Adrenal gland (tissue), 12 donors: ENCODE measurements around the gene EPOP. TPM values are rescaled to one million over a fixed set of nuclear protein-coding genes. Genes with fewer than 3 reads are reported as not detected.

Source experiments
- DNase-seq, 7 donors: peaks; one replicate each; pipeline ENCODE4 v3.0.0-alpha.2; 2019 to 2020
- H3K27ac ChIP-seq, 5 donors: fragments of 200-600 bp; sonication (generic) in 4 of 5; 1 replicate in 3 of 5; 2 replicates in 2 of 5; pipeline versions ENCODE4 v1.5.1 to v1.8.0; 2016 to 2020; ENCODE audit warnings: mild to moderate bottlenecking in 1 of 5
- H3K27me3 ChIP-seq: fragments of 200-600 bp; 2 replicates; pipeline ENCODE4 v1.8.0; 2021
- H3K36me3 ChIP-seq, 2 donors: fragments of 200-600 bp; replicated peaks in 1 of 2; 1 replicate in 1 of 2; 2 replicates in 1 of 2; pipeline versions ENCODE4 v1.5.1 to v1.8.0; 2018 to 2022
- H3K4me1 ChIP-seq, 2 donors: fragments of 200-600 bp; replicated peaks in 1 of 2; 1 replicate in 1 of 2; 2 replicates in 1 of 2; pipeline versions ENCODE4 v1.5.1 to v1.8.0; 2018 to 2021
- H3K4me3 ChIP-seq, 4 donors: fragments of 200-600 bp; sonication (generic) in 3 of 4; one replicate each; pipeline ENCODE4 v1.5.1; 2016 to 2018
- H3K9me3 ChIP-seq, 3 donors: fragments of 200-600 bp; sonication (generic) in 1 of 3; replicated peaks in 1 of 3; 1 replicate in 2 of 3; 2 replicates in 1 of 3; pipeline versions ENCODE4 v1.5.1 to v1.8.0; 2016 to 2021
- POLR2A ChIP-seq, 2 donors: fragments of 450-650 bp; IDR thresholded peaks; one replicate each; pipeline ENCODE4 v1.6.1; 2017; ENCODE audit warnings: antibody characterized with exemption in 2 of 2, mild to moderate bottlenecking in 2 of 2, moderate library complexity in 1 of 2
- WGBS, 4 donors: extraction: QIAGEN DNeasy Blood & Tissue Kit in 2 of 4; methylation state at CpG; one replicate each; pipeline versions ENCODE4 v1.1.5 to v1.1.7; 2013 to 2017; 5-methylcytosine and 5-hydroxymethylcytosine counted together
- intact Hi-C, 2 donors: fragments of 100-400 bp; cut with DNase I; formaldehyde crosslinking; loops; one replicate each; pipeline versions ENCODE4 v1.14.1 to v1.15.0; 2022 to 2023
- polyA plus RNA-seq, 3 donors: library from polyadenylated mRNA; stranded (reverse); fragments of 200-250 nt in 2 of 3; fragments of 350-450 nt in 1 of 3; fragmentation: Illumina TruSeq in 1 of 3; extraction: RNeasy Lipid Tissue Mini Kit (QIAGEN cat#74804) in 1 of 3; gene quantifications; one replicate each; pipeline ENCODE4 v1.2.3, GENCODE V29; 2013 to 2014
- total RNA-seq, 9 donors: library from RNA; depleted of rRNA in 4 of 9; stranded (reverse); fragments of >200 nt in 4 of 9; fragments of 120-200 nt in 1 of 9; fragmentation: NEBNext Ultra II Directional in 1 of 9; extraction: Animal tissue kit (Norgen Biotek cat#: 25700) in 1 of 9; gene quantifications; one replicate each; pipeline versions ENCODE4 v1.1.0 to v1.2.4, GENCODE V29; 2013 to 2023
- TF ChIP-seq, protein P1 (sequence below), 6 experiments: fragments of 450-650 bp in 4 of 6; fragments of 200-600 bp in 2 of 6; sonication (generic) in 1 of 6; IDR thresholded peaks; 1 replicate in 5 of 6; 2 replicates in 1 of 6; pipeline versions ENCODE4 v1.5.1 to v1.8.0; 2016 to 2021; ENCODE audit warnings: antibody characterized with exemption in 6 of 6, mild to moderate bottlenecking in 2 of 6, moderate library complexity in 1 of 6
- donor health status: healthy with polysubstance abuse.
- donor health status: Bipolar disorder and iron deficiency.
- donor health status: DM: yes; HTN: yes; CAD: no.
- donor health status: DM: no; HTN: no; CAD: no.
- donor health status: DM: no; HTN: no; CAD: no.
- donor health status: DM: yes; HTN: yes; CAD: no.

EPOP gene
- total and polyA plus RNA-seq, 12 donors, result 0.06 to 9.4 (median 2.9) TPM

DNA sequence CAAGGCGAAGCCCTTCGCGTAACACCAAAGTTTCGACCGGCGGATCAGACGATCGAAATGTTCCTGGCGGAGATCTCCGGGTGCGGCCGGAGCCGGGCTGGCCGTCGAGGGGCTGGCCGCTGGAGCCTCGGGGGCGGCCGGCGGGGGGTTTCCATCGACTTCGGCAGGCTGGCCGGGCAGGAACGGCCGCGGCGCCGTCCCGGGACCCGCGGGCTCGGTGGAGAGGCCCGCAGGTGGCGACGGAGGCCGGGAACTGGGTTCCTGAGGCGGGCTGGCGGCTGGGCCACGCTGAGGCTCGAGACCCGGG, 1.1 kb downstream of the EPOP start:
- peaks cover 4% of the 10 kb centered on the region for H3K27me3 ChIP-seq
- H3K4me1 ChIP-seq, result peaks cover 11 to 23% of the 10 kb centered on the region in 2 donors
- no peak overlapping the region for H3K27ac ChIP-seq
- DNase-seq, result peak in 3 of 7 donors; percentile 34 to 38 (median 38)
- H3K4me3 ChIP-seq, result peak overlapping the region in 2 of 4 donors; percentile 47 to 61
- intact Hi-C loops, result loop anchor here in 1 of 2 donors (5.0 kb wide), 1 partner anchor 64 kb away; no protein-coding TSS in a partner anchor
- H3K36me3 ChIP-seq, result no peaks in the 10 kb centered on the region
- TF ChIP-seq POLR2A (IDR thresholded peaks at IDR 0.05), result no peak
- TF ChIP-seq, protein P1, sequence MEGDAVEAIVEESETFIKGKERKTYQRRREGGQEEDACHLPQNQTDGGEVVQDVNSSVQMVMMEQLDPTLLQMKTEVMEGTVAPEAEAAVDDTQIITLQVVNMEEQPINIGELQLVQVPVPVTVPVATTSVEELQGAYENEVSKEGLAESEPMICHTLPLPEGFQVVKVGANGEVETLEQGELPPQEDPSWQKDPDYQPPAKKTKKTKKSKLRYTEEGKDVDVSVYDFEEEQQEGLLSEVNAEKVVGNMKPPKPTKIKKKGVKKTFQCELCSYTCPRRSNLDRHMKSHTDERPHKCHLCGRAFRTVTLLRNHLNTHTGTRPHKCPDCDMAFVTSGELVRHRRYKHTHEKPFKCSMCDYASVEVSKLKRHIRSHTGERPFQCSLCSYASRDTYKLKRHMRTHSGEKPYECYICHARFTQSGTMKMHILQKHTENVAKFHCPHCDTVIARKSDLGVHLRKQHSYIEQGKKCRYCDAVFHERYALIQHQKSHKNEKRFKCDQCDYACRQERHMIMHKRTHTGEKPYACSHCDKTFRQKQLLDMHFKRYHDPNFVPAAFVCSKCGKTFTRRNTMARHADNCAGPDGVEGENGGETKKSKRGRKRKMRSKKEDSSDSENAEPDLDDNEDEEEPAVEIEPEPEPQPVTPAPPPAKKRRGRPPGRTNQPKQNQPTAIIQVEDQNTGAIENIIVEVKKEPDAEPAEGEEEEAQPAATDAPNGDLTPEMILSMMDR (IDR thresholded peaks at IDR 0.05), result no peak
- 0 to 1% (median 1%) methylated on average over 1 to 41 of the region's 41 CpGs; no CpG with 5 or more reads in 1 of the 4 donors for WGBS, 4 donors
- H3K9me3 ChIP-seq, result no peaks in the 10 kb centered on the region

DNA sequence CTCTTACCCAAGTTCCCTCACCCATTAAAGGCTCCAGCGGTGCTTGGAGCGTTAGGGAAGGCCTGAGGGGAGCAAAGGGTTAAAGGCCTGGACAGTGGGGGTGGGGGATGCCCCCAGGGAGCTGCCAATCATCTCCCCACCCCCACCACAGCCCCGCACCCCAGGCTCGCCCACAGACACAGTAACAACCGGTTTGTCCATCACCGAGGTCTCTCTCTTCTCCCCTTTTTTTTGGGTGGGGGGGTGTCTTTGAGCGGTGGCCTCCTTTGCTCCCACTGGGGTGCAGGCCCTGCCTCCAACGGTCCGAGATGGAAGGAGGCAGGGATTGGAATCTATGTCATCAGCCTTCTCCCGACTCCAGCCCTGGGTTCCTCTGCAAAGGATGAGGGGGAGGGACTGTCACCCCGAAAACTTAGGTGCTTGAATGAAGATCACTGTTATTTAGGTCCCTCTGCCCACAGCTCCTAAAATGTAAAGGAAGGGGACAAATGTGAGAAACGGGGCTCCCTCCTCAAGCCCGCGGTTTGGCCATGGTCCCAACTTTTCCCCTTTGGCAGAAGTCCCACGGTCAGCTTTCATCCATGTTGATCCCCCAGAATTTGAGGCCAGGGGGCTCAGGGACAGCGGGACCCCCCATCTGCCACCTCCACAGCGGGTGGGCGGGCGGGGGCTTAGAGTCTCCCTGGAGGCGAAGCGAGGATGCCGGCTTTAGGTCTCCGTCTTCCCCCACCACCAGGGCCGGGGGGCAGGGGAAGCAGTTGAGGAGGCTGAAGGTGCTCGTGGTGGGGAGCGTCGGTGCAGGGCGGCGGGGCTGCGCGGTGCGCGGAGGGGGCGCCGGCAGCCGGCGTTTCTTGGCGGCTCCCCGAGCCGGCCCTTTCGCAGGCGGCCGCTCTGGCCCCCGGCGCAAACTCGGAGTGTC, 1.7 kb downstream of the EPOP start:
- peaks cover 4% of the 10 kb centered on the region for H3K27me3 ChIP-seq
- peak overlapping the region in 1 of 4 donors; percentile 61 for H3K4me3 ChIP-seq

DNA sequence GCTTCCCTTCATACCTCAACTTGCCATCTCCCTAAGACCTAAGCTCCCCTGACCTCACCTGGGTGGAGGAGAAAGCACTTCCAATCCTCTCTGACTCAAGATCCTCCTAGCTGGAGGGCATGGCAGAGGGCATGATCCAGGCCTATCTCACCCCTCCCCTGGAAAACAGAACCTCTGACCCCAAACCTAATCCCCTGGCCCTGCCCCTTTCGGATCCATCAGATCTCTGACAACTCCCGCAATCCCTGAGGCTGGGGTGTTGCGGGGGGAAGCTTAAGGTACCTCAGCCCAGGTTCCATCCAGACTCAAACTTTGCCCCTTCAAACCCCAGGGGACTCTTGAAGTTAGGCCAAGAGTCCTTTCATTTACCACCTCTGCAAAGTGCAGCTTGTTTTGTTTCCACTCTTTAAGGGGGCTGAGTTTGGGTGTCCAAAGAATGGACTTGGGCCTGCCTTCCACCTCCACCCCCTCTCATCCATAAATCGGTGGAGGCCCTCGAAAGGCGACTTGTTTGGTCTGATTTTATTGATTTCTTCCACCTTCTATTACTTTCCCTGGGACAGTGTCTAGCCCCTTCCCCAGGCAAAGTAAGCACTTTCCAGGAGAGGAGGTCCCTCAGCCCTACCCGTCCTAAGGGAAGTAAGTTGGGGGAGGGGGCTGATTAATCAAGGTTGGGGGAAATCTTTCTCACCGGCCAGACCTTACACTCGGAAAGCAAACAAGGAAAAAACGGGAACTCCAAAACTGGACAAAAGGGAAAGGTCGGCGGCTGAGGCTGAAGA, 2.6 kb downstream of the EPOP start:
- Histone ChIP-seq H3K36me3 (no peaks in the 10 kb centered on the region), H3K27ac (no peak overlapping the region), H3K4me1 (peaks cover 11 to 19% of the 10 kb centered on the region in 2 donors), H3K4me3 (no peak overlapping the region), H3K27me3 (peaks cover 4% of the 10 kb centered on the region), H3K9me3 (no peaks in the 10 kb centered on the region)
- WGBS, 4 donors, result 80 to 86% (median 82%) methylated on average over 12 of the region's 12 CpGs
- TF ChIP-seq POLR2A (IDR thresholded peaks at IDR 0.05), result no peak
- TF ChIP-seq, protein P1 (IDR thresholded peaks at IDR 0.05), result no peak
- no peak for DNase-seq
- intact Hi-C loops, result loop anchor here in 1 of 2 donors (5.0 kb wide), 1 partner anchor 65 kb away; no protein-coding TSS in a partner anchor

More for the DNA sequence above, 1.7 kb downstream of the EPOP start:
- WGBS, 4 donors, result 20 to 57% (median 32%) methylated on average over 11 to 46 of the region's 46 CpGs
- H3K36me3 ChIP-seq, result no peaks in the 10 kb centered on the region
- no peak for DNase-seq
- H3K27ac ChIP-seq, result no peak overlapping the region
- H3K4me1 ChIP-seq, result peaks cover 11 to 23% of the 10 kb centered on the region in 2 donors
- H3K9me3 ChIP-seq, result no peaks in the 10 kb centered on the region
- intact Hi-C loops, result loop anchor here in 1 of 2 donors (5.0 kb wide), 1 partner anchor 64 kb away; no protein-coding TSS in a partner anchor
- TF ChIP-seq, protein P1 (IDR thresholded peaks at IDR 0.05), result no peak
- no peak for TF ChIP-seq POLR2A (IDR thresholded peaks at IDR 0.05)

DNA sequence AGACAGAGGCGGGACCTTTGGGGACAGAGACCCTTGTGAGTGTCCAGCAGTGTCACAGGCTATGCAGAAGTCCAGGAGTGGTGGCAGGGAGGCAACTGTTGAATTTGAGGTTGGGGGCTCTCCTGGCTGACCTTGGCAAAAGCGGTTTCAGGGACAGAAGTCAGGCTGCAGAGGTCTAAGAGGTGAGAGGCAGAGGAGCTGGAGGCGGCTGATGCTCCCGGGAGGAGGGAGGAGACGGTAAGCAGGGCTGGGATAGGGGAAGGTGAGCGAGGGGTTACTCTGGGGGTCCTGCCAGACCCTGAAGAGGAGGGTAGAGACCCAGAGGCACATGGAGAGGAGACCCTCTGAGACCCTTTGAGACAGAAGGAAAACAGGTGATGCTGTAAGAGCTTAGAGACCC, 5.2 kb downstream of the EPOP start:
- Histone ChIP-seq H3K27ac (no peak overlapping the region), H3K36me3 (no peaks in the 10 kb centered on the region), H3K27me3 (peaks cover 4% of the 10 kb centered on the region), H3K4me1 (peaks cover 7 to 10% of the 10 kb centered on the region in 2 donors), H3K9me3 (no peaks in the 10 kb centered on the region), H3K4me3 (no peak overlapping the region)
- intact Hi-C loops, result loop anchor here (5.0 to 10.0 kb wide), 4 partner anchors 95 to 335 kb away; no protein-coding TSS in a partner anchor
- WGBS, 4 donors, result 14 to 24% (median 20%) methylated on average over 6 of the region's 6 CpGs
- TF ChIP-seq, protein P1 (IDR thresholded peaks at IDR 0.05), result no peak
- TF ChIP-seq POLR2A (IDR thresholded peaks at IDR 0.05), result no peak
- DNase-seq, result no peak
